HG02970 (cell line): ENCODE results near the gene MUS81.

ENCODE experiments used
- ATAC-seq: cut with Tn5 transposase; IDR thresholded peaks from one replicate; pipeline ENCODE4 v1.9.1; 2021; ENCODE audit warnings: mild to moderate bottlenecking, moderate library complexity, moderate number of reproducible peaks; ENCODE audit not compliant: unreplicated experiment, low FRiP score

Gene MUS81

DNA sequence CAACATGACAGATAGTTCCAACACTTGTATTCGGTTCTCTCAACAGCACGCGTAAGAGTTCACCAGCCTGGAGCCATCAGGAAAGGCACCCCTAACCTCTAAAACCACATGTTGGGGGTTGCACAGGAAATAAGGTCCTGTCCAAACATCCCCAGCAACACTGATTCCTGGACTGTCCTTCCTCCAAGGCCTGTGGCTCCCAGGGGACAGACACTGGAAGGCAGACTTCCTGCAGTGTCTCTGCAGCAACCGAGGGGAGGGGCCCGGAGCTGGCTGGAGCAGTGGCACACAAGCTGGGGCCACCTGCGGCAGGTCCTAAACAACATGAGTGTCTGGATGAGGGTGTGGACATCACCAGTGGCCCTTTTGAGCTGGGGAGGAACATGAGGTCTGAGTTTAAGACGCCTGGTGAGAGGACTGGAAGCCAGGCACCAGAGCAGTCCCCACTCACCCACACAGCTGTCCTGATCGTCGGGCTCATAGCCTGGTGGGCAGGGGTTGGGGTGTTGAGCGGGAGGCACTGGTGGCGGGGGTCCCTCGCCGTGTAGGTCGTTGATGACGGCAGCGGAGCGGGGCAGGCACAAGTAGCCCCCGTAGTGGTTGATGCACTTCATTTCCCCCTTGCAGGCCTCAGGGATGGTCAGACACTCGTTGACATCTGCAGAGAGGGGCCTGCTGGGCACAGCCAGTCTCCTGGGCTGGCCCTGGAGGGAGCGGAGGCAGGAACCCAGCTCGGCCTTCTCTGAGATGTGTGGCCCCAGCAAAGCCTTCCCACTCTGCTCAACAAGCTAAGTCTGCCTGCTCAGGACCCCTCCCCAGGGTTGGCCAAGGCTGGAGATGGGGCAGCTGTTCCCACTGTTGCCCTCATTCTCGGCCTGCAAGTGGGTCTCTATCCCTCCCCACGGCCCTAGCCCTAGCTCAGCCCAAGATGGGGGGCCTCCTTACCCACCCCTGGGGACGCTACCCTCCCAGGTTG, 10.8 kb downstream of the MUS81 start:
- no peak for ATAC-seq

DNA sequence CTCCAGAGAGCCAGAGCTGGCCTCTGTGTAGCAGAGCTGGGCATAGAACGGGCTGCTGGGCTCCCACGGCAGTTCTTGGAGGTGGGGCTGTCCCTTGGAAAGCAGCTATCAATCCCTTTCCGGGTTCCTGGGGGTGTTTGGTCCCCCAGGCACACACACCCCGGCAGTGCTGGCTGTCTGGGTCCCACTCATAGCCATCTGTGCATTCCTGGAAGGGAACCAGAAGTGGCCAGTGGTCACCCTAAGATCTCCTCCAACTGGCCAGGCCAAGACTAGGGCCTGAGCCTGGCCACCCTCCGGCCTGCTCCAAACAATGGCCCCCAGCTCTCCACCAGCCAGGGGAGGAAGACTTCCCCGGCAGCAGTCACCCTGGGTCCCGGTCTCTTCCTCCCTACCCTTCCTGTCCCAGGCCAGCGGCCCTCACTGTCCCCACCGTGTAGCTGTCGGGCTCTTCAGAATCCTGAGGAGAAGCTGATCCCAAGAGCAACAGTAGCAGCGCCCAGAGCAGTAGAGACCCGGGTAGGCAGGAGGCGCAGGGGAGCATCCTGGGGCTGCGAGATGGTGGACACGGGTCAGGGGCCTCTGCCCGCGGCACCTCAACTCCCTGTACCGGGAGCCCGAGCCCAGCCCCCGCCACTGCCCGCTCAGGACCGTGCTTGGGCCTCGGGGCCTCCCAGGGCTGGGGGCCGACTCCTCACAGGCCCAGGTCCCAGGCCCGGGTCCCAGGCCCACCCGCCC, 11.7 kb downstream of the MUS81 start:
- no peak for ATAC-seq

DNA sequence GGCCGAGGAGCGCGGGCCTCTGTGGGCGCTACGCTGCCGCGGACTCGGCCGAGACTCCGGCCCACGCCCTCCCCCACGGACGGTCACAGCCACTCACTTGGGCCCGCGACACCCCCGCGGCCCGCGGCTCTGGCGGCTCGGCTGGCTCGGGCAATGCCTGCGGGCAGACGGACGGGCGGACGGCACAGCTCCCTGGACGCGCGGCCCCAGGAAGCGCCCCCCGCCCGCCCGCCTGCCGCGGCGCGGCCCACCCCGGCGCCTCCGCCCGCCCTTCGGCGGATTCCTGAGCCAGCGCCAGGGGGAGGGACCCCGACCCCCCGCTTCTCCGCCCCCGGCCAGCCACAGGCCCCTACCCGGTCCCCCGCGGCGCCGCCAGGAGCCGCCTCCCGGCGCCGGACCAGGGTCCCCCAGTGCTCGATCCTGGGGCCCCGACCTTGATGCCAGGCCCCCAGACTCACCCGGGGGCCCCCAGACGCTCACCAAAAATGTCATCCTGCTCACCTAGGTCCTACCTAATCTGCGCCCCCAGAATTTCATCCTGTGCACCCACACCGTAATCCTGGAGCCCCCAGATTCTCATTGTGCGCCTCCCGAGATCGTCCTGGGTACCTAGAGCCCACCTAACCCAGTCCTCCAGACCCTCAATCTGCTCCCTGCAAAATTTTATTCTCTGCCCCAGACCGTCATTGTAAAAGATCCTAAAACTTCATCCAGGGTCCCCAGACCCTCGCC, 12.5 kb downstream of the MUS81 start, which contains the start of gene EFEMP2:
TSS of gene EFEMP2 (minus strand) at position 215 of the 732 bp plus-strand sequence. CDS start 446 bp downstream, outside the sequence.
- no peak for ATAC-seq

DNA sequence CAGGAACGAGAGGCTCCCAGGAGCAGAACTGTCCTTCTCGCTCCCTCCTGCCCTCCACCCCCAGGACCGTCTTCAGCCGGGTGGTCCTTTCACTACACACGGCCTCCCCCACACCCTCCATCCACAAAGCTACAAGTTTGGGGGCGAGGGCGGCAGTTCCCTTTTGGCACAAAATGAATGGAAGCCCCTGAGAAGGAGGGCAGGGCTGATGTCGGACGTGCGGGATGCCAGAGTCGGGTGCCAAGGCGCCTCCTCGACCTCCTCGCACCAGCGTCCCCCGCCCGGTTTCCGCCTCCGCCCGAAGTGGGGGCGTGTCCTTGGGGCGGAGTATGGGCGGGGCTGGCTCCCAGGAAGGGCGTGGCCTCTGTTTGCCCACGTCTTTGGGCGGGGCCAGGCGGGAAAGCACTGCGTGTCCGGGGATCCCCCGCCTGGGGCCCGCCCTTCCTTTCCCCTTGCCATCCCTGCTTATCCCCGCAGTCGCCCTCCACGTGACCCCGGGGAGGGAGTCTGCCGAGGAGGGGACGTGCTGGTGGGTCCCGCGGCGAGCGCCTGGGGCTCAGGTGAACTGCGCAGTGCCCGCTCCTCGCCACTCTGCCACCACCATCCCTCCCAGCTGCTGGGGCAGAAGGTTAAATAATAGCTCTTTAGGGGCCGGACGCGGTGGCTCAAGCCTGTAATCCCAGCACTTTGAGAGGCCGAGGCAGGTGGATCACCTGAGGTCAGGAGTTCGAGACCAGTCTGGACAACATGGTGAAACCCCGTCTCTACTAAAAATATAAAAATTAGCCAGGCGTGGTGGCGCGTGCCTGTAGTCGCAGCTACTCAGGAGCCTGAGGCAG, 13.3 kb downstream of the MUS81 start:
- ATAC-seq: peak; percentile 82

DNA sequence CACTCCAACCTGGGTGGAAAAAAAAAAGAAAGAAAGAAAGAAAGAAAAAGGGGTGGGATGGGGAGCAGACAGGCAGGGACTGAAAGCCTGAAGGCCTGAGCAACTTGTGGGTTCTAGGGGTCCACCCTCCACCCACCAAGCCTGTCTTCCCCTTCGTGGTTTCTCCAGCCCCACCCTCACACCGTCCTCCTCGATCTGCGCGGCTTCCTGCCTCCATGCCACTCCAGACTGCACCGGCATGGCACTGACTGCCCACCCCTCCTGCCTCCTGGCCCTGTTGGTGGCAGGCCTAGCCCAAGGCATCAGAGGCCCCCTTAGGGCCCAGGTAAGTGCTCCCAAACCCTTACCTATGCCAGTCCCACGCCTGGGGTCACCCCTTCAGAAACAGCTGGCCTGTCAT, 19.4 kb downstream of the MUS81 start, which contains the start of gene CTSW:
TSS of gene CTSW (plus strand) at position 221 of the 400 bp plus-strand sequence. CDS start at position 239, 18 bp downstream.
- no peak for ATAC-seq

DNA sequence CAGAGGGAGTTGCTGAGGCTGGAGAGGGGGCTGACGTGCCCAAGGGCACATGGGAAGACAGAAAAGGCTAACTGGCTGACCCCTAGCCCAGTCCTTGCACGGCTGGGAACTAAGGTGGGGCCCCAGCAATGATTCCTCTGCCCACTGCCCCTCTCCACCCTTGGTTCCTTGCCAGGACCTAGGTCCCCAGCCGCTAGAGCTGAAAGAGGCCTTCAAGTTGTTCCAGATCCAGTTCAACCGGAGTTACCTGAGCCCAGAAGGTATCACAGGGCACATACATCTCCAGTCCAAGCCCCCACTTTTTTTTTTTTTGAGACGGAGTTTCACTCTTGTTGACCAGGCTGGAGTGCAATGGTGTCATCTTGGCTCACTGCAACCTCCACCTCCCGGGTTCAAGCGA, 19.8 kb downstream of the MUS81 start:
- ATAC-seq: no peak

DNA sequence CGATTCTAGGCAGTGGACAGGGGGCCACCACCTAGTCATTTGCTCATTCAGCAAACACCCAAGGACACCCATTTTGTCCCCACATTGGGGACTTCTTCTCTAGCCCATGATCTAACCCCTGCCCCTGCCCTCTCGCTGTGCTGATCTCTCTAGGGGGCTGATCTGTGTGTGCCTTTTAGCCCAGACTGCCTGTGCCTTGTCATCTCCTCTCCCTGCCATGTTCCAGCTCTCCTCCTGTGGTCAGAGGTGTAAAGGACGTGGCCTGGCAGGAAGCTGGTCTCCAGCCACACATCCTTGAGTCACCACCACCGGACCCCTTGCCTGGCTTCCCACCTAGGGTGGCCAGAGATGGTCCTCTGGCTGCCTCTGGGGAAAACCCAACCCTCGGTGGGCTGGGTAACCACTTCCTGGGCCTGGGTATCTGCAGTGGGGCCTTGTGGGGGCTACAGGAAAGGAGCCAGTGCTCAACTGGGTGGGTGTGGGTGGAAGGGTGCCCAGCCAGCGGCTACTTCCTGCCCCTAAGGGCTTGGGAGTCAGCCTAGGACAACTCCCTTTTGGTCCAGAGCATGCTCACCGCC, 20.7 kb downstream of the MUS81 start:
- no peak for ATAC-seq

DNA sequence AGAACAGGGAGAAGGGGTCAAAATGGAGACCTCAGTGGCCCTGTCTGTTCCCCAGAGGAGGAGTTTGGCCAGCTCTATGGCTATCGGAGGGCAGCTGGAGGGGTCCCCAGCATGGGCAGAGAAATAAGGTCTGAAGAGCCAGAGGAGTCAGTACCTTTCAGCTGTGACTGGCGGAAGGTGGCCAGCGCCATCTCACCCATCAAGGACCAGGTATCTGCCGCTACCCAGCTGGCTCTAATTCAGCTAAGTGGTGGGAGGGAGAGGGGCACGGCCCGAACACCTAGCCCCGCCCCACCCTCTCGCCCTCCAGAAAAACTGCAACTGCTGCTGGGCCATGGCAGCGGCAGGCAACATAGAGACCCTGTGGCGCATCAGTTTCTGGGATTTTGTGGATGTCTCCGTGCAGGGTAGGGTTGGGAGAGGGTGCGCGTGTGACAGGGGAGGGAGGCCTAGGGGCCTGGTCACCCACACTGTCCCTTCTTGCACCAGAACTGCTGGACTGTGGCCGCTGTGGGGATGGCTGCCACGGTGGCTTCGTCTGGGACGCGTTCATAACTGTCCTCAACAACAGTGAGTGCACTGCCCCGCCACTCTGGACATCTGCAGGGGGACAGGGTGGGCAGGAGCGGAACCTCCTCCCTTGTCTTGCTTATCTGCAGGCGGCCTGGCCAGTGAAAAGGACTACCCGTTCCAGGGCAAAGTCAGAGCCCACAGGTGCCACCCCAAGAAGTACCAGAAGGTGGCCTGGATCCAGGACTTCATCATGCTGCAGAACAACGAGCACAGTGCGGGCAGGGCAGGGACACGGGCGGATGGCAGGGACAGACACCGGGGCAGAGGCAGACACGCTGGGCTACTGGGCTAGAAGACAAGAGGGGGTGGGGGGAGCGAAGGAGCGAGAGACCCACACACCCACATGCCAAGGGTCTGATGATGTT, 22.2 kb downstream of the MUS81 start:
- no peak for ATAC-seq

DNA sequence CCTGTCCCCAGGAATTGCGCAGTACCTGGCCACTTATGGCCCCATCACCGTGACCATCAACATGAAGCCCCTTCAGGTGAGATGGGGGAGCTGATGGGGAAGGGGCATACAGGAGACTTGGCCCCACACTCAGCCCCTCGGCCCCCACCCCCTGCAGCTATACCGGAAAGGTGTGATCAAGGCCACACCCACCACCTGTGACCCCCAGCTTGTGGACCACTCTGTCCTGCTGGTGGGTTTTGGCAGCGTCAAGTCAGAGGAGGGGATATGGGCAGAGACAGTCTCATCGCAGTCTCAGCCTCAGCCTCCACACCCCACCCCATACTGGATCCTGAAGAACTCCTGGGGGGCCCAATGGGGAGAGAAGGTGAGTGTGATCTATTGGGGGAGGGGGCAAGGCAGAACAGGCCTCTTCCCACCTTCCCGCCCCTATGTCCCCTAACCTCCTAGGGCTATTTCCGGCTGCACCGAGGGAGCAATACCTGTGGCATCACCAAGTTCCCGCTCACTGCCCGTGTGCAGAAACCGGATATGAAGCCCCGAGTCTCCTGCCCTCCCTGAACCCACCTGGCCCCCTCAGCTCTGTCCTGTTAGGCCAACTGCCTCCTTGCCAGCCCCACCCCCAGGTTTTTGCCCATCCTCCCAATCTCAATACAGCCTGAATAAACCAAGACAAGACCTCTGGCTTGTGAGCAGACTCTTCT, 23.0 kb downstream of the MUS81 start:
- ATAC-seq: no peak

DNA sequence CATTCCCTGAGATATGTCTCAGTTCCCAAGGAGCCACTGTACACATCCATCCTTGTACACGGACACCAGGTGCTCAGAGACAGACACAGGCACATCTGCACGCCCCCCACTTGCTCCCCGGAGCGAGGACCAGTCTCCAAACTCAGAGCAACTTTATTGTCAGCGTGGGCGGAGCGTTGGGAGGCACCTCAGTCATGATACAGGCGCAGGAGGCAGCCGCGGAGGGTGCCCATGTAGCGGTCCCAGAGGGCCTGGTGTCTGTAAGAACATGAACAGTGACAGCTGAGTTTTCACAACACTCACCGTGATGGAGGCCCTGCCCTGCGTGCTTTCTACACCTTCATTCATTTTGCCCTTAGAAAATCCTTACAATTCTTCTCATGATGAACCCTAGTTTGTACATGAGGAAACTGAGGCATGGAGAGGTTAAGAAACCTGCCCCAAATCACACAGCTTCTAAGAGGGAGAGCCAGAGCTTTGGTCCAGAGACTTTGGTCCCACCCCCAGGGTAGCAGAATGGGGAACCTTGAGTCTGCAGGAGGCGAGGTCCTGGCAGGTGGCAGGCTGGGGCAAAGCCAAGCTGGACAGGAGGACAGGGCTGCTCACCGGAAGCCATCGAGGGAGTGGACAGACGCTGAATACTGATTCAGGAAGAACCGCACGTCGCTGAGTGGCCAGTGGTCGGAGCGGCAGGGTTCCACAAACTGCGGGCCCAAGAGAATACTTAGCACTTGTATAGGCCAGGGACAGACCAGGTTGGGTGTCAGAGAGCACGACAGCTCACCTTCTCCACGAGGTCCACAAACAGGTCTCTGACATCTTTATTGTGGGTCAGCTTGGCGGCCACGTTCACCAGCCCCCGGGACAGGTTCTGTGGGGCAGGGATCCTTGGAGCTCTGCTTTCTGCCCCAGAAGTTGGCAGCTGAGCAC, 23.8 kb downstream of the MUS81 start:
- no peak for ATAC-seq

DNA sequence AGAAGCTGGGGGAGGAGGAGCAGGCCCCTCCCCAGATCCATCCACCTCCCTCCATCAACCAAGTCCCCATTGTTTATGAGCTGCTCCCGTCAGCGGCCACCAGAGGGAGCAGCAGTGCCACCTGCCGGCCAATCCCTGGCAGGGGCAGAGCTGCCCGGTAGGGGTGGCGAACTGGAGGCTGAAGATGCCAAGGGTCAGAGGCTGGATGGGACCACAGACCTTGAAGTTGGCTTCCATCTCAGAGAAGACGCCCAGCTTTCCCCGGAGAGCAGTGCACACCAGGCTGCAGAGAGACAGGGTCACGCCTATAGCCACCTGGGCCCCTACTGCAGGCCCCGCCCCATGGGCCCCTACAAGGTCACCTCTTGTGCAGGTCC, 24.5 kb downstream of the MUS81 start:
- no peak for ATAC-seq

DNA sequence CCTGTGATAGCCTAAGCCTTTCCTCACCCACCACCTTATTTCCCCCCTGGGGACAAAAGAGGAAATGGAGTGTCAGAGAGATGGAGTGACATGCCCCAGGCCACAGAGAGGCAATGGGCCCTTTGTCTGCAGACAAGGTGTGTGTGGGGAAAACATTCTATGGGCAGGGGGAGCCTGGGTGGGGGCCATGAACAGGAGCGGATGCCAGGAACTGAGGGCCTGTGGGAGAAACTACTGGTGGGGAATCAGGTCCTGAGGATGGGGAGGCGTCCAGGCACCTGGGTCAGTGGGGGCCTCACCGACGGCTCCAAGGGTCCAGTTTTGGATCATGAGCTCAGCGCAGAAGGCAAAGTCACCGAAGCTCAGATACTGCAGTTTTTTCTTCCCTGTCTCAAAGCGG, 25.0 kb downstream of the MUS81 start:
- no peak for ATAC-seq

DNA sequence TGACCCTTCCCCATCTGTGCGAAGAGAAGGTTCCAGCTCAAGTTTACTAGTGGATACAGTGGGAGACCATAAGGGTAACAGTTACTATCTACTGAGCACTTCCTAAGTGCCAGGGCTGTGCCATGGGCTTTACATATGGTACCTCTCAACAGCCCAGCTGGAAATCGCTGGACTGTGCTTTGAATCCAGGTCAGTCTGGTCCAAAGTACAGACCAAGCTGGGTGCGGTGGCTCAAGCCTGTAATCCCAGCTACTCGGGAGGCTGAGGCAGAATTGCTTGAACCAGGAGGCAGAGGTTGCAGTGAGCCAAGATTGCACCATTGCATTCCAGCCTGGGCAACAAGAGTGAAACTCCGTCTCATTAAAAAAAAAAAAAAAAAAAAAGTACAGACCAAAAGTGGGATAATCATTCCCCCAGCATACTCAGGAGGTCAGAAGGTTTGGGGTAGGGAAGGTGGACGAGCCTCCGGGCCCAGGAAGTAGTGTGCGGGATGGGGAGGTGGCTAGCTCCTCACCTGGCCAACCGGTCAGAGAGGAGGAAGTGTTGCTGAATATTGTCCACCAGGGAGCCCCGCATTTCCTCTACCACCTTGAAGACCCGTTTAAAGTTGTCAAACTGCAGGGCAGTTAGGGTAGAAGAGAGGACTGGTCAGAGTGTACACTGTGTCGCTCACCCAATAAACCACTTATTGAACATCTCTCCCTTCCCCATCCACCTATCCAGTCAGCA, 25.7 kb downstream of the MUS81 start:
- ATAC-seq: no peak

DNA sequence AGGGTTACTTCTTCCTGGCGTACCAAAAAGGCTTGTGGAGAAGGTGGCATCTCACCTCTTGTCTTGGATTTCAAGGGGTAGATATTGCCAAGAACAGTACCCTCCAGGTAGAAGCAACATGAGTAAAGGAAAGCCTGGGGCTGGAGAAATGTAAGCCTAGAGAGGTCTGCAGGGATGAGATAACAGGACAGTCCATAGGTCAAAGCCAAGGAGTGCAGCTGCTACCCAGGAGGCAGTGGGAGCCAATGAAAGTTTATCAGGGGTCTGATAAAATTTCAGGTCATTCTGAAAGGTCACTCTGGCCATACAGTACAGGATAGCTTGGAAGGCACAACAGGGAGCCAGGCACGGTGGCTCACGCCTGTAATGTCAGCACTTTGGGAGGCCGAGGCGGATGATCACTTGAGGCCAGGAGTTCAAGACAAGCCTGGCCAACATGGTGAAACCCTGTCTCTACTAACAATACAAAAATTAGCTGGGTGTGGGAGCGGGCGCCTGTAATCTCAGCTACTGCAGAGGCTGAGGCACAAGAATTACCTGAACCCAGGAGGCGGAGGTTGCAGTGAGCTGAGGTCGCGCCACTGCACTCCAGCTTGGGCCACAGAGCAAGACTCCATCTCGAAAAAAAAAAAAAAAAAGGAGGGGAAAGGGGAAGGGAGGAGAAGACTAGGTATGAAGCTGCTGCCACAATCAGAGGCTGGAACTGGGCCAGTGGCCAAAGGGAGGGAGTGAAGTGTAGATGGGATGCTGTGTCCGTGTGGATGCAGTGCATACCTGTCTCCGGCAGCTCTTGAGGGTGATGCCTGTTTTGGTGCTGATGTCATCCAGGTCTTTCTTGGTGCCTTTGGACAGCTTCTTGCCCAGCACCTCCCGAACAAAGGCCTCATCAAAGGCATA, 26.8 kb downstream of the MUS81 start:
- no peak for ATAC-seq

DNA sequence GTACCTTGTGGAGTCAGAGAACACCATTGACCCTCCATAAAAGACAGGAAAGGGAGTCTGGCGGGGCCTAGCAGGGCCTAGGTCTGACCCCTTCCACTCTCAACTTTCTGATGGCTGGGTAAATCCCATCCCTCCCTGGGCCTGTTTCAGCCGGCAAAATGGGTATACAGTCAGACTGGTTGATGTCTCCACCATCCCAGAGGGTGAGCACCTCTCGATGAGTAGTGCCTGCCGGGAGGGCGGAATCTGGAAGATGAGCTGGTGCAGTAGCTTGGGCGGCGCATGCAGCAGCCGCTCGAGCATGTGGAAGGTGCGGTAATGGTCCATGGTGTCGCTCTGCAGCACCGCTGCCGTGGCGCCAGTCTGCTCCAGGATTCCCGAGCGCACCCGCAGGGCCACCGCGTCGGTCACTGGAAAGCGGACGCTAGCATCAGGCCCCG, 27.5 kb downstream of the MUS81 start:
- no peak for ATAC-seq
